Fibroblast of gingiva (primary cell): ENCODE measurements around the gene OSMR.

Experiments
- DNase-seq: peaks from one replicate; pipeline ENCODE4 v3.0.0-alpha.2; 2011; ENCODE audit warnings: low read depth

Gene OSMR

DNA sequence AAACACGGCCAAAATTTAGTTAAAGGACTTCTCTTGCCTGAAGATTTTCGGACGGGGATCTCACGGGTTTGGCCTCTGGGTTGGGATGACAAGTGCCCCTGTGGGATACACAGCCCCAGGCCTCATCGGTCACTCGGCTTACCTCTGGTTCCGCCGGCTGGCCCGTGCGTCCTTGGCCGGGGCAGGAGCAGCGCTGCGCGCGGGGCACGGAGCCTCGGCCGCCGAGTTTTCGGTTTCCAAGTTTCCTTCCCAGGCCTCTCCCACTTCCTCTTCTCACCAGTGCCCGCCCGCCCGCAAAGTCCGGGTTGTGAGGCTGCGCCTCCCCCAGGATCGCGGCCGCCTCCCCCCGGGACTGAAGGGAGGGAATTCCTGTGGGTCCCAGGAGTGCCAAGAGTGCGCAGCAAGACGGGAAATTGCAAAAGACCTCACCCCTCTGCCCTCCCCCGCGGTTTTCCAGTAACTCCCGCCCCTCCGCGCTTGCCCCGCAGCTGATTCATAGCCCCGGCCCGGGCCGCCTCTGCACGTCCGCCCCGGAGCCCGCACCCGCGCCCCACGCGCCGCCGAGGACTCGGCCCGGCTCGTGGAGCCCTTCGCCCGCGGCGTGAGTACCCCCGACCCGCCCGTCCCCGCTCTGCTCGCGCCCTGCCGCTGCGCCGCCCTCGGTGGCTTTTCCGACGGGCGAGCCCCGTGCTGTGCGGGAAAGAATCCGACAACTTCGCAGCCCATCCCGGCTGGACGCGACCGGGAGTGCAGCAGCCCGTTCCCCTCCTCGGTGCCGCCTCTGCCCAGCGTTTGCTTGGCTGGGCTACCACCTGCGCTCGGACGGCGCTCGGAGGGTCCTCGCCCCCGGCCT, at the start of gene OSMR:
TSS of gene OSMR (plus strand) at position 487 of the 853 bp plus-strand sequence. CDS start 23,033 bp downstream, outside the sequence.
- DNase-seq: peak; percentile 99

DNA sequence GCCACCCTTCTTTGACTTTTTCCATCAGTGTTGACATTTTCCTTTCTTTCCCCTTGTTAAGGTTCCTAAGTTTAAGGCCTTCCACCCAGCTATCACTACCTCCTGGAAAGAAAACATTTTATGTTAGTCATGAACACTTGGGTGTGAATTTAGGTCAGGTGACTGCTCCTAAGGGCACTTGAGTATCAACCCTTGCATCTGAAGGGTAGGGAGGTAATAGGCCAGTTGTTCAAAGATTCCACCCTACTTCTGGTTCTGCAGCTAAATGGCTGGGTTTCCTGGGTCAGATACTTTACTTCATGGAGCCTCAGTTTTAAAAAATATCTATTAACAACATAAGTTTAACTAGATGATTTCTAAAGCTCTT, 49.1 kb upstream of the OSMR start:
- DNase-seq: no peak

DNA sequence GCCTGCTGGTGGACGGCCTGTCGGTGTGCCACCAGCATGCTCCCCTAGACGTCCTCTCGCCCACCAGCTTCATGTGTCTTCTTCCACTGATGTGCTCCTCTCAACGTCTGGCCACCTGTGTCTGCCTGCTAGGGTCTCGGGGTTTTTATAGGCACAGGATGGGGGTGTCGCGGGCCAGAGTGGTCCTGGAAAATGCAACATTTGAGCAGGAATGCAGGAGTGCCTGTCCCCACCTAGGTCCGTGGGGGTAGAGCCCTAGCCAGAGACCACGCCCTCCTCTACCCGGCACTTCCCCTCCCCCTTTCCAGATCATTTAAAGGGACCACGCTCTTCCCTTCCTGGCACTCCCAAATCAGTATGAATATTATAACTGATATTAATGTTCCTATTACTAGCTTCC, 48.0 kb upstream of the OSMR start:
- no peak for DNase-seq

DNA sequence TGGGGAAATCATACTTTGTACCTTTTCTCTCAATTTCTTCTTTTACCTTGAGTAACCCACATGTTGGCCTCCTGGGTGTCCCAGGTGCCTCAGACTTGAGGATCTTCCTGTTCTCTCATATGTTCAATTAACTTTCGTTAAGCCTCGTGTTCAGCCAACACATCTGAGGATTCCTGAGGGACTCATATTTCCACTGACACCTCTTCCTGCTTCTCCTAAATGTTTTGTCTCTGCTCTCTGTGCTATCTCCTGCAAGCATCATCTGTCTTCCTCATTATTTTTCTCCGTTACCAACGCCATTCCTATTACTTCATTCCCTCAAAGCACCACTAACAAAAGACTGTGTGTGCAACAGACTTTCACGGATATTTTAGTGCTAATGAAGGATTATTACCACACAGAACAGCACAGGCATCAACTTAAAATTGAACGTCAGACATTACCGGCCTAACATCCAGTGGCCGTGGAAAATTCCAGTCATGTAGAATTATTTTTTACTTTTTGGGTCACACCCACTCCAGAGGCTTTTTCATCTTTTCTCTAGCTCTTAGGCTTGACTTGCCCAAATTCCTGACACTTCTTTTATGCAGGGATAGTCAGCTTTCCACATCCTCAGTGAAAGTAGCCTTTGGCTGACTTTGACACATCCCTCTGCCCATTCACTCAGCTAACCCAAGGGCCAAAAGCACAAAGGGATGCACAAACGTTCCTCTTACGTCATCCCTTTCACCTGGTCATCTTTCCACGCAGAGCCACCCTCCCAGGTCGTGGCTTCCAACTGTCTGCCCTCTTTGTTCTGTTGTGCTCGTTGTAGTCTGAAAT, 46.0 kb upstream of the OSMR start:
- no peak for DNase-seq

DNA sequence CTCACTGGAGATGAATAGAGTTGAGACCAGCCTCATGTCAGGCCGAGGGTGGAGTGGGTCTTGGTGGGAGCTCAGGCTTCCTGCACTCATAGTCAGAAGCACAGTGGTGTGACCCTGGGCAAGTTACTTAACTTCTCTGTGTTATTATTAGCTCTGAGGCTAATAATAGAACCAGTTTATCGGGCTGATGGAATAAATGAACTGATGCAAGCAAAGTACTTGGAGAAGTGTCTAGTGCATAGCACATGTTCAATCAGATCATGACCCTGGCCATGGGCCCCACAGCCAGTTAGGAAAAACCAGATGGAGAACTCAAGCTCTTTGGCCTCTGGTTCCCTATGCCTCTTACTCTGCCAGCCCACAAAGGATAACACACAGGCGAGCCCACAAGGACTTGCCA, 45.3 kb upstream of the OSMR start:
- peak; percentile 35 for DNase-seq

DNA sequence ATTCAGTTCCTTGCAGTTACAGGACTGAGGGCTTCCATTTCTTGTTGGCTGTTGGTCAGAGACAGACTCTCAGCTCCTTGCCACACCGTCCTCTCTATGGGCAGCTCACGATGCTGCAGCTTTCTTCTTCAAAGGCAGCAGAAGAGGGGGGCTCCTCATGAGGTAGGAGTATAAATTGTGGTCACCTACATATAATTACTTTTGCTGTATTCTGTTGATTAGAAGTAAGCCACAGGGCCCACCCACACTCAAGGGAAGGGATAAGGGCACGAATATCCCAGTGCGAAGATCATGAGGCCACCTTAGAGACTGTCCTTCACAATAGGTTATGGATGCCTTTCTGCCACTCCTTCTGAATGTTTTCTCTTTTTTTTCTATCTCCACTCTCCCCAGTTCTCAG, 43.7 kb upstream of the OSMR start:
- no peak for DNase-seq

DNA sequence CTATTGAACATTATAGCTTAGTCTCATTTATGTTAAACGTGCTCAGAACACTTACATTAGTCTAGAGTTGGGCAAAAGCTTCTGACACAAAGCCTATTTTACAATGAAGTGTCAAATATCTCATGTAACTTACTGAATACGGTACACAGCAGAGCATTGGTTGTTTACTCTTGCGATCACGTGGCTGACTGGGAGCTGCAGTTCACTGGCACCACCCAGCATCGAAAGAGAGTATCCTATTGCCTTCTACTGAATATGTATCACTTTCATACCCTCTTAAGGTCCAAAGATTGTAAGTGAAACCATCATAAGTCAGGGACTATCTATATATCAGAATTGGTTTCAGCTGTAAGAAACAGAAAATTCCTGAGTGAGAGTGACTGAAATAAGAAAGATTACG, 42.6 kb upstream of the OSMR start:
- no peak for DNase-seq

DNA sequence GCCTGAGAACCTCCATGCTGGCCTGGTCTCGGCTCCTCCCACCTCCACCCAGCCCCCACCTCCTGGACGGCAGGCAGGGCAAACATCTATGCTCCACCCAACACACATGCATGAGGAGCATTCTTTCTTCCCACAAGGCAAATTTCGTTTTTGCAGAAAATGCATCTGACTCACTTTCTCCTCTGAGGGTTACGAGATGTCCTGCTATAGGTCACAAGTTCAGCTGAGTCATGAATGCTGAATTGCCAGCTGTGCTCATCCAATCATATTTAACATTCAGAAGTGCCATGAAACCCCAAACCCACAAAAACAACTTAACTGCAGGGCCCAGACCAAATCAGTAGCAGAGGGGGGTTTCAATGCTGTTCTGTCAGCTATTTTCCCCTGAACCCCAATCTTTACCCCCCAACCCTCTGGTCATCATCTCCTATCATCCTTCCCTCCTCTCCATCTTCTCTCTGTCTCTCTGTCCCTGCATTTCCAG, 39.0 kb upstream of the OSMR start:
- peak; percentile 95 for DNase-seq

DNA sequence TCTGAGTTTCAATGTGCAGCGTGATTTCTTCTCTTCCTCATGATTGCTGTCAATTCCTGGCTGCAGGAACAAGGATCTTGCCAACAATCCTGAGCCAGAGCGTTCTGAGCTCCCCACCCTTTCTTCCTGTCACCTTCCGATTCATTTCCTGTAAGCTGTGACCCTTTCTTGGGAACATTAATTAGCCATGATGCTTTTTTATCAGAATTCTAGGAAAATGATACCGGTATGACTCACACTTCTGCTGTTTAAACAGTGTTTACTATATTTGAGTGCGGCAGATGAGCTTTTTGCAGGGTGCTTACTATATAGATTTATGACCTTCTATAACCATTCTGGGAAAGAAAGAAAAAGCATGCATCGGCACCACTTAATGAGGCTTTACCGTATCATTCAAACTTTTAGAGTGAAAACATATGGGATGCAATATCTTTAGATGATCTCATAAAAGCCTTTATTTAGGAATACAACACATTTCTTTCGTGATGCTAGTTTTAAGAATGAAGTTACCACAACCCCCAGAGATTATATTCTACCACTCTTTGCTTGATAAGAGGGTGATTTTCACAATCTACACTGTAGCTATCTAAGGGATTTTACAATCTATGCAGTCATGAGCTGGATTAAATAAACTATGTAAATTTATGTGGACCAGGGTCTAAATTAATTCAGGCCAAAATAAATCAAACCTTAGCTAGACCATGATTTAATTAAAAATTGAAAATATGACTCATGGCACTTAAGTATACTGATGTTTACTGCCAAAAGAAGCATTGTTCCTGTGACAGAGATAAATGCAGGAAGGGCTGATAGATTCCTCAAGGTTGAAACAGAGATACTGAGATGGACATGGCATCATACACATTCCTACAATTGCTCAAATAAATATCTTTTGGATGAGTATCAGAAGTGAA, 38.0 kb upstream of the OSMR start:
- DNase-seq: peak; percentile 42

DNA sequence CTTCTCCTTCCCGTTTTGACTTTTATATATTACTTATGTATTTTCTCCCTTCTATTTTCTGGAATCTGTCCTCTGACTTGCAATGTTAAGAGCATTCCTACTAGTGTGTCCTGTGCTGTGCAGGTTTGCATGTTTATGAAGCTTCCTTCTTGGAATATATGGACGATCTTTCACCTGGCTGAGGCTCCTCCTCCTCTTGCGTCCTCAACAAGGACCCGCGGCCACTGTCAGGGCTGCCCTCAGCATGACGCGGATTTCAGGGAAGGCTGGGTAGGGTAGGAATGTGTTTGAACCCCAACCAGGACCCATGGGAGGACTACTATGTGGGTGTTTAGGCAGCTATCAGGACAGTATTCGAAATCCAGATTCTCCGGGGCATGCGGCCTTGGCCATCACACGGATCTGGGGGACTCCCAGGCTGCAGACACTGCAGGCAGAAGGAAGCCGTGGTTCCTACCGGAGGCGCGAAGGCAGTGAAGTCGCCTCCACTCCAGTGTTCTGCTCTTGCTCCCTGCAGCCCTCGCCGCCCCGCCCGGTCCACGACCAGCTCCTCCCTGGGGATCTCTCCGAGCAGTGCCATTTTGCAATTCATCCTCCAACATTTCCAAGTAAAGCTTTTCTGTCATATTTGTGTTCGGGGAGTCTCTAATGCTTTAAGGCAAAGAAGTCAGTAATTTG, 37.0 kb upstream of the OSMR start:
- DNase-seq: no peak

DNA sequence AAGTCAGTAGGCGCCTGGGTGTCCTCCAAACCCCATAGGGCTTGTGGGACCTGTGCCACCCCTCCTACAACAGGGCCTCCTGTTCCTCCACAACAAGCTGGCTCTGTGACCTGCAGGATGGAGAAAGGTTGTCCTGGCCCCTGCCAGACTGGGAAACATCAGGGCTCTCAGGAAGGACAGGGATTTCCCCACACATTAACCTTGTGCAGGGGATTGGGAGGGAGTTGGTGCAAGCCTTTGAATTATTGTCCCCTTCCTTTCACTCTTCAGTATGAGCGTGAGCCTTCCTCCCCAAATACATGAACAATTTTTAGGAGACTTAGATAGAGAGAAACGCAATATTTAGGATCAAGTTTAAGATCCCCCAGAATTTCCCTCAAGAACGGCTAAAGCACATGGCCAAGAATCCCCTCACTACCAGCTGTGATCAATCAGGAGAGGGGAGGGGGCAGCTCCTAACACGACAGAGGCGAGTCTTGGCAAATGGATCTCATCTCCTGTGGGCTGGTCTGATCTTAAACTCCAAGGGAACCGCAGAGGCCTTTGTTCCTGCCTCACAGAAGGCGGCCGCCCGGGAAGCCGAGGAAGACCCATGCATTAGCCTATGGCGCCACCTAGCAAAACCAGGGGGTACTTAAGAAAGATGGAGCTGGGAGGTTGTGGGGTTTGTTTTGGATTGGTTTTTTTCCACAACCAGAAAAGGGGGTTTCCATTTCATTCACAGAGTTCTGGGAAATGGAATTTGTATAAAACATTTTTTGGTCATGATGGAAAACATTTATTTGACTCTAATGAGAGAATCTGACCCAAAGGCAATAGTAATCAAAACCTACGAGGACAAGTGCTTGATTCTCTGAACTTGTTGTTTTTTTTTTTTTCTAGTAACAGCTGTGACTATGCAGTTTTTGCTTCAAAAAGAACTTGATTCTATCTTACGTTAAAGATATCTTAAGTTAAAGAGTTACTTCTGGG, 36.1 kb upstream of the OSMR start:
- DNase-seq: peak; percentile 83

DNA sequence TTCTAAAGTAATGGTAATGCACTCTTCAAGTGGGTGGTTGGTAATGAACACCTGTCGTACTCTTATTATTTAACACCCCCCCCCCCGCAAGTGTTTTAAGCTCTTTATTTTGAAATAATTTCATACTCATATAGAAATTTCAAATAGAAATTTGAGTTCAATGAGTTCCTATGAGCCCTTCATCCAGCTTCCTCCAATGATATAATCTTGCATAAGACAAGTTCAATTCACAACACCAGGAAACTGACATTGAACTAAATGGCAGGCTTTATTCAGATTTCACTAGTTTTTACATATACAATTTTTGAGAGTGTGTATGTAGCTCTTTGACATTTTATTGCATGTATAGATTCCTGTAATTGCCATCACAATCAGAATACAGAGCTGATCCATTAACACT, 30.9 kb upstream of the OSMR start:
- DNase-seq: no peak

DNA sequence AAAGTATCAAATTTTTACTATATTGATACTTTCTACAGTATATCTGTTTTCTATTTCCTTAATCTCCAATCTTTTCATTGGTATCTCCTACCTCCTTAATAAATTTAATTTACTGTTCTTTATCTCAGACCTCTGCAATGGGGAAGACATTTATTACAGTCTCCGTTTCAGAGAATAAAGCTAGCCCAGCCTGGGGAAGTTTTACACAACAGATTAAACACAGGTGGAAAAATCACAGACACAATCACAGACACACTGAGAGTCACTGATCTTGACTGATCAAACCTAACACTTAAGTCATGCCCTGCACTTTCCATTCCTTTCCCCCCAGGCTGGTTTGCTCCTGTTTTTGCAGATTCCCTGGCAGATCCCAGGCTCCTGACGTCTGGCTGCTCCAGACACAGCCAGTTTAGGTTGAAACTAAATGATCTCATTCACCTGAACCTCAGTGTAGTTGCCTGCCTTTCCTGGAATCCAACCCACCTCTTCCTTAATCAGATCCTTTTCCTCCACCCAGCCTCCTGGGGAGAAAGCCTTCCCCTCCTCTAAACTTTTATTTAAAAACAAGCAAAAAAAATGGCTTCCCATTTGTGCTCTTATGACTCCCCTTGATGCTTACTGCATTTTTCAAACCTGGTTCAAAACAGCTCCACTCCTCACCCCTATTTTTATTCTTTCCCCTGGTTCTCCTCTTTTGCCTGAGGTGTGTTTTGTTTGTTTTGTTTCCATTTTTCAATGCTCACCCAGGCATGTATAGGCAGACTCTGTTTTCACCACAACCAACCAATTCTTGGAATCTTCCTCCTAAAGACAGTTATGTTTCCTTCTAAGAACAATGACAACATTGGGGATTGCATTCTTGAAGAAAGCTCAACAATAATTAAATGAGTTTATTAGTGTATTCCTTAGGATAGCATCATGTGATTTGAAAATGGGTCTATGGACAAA, 29.5 kb upstream of the OSMR start:
- DNase-seq: no peak

DNA sequence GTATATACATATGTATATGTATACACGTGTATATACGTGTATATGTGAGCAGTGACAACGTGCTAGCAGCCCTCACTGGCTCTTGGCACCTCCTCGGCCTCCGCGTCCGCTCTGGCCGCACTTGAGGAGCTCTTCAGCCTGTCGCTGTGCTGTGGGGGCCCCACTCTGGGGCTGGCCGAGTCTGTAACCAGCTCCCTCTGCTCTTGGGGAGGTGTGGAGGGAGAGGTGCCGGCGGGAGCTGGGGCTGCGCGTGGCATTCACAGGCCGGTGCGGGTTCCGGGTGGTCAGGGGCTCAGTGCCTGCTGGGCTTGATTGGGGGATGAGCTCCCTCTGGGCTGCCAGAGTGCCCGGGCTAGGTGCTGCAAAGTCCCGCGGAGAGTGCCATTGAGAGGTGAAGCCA, 24.1 kb upstream of the OSMR start:
- no peak for DNase-seq

DNA sequence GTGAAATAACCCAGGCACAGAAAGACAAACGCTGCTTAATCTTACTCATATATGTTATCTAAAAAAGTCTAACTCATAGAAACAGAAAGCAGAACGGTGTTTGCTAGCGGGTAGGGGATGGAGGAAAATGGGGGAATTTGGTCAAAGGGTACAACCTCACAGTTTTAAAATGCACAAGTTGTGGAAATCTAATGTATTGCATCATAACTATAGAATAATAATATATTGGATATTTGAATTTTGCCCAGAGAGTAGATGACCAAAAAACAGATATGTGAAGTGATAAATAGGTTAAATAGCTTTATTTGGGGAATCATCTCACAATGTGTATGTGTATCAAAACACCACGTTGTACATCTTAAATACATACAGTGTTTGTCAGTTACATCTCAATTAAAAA, 22.3 kb upstream of the OSMR start:
- DNase-seq: no peak

DNA sequence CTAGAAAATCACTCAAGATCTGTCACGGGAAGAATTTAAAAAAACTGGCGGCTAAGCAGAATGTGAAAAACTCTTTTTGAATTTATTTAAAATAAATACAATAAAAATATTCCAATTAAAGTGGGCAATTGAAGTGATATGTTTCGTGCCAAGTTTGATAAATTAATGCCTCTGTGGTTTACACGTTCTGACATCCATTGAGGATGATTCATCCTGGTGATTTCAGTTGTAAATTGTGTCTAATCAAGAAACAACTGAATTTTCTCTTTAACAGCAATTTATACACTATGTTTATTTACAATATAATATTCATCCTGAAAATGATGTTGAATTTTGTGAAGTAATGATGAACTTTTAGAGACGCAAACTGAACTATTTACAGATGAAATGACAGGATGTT, 21.0 kb upstream of the OSMR start:
- DNase-seq: no peak

DNA sequence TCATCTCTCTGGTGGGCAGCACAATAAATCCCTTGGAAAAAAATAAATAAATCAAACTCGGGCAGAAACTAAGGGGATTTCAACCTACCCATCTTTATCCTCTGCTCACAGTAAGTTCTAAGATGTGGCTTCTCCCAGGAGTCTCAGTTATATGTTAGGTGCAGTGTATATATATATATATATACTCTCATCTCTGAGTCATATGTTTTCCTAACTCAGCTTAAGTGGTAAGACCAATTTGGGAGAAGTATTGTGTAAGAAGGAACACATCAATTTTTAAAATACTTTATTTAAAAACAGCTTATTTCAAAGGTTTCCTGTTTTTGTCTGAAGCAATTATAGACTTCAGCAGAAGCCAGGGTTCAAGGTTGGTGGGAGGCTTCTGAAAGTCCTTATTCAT, 20.3 kb upstream of the OSMR start:
- DNase-seq: no peak

DNA sequence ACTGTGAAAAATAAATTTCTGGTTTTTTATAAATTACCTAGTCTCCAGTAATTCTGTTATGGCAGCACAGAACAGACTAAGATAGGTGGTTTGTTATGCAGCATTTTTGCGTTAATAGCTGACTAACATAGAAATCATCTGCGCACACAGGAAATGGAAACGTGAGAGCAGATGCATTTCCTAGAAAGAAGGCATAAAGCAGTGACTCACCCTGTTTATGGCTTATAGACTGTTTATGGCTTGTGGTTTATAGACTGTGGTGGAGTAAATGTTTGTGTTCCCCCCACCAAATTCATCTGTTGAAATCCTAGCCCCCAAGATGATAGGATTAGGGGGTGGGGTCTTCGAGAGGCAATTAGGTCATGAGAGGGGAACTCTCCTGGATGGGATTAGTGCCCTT, 18.3 kb upstream of the OSMR start:
- DNase-seq: no peak

DNA sequence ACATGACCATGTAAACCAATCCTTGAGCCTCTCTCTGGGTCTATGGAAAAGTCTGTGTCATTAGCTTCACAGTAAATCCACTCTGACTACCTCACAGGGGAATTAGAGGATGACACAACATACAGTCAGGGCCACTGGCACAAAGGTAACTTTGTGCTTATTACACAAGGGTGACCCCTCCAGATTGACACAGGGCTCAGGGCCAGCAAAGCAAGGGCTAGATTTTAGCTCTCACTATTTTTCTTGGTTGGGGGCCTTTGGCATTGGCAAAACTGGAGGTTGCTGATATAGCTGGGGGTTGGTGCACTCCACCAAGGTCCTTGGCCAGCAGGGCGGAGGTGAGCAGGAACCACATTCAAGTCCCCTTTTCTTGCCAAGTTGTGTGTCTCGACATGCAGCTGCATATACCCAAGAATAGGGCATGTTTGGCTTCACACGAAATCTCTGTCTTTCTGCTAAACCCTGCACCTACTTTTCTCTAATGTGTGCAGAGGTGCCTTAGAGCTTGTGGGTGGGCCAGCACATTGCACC, 15.2 kb upstream of the OSMR start:
- DNase-seq: peak; percentile 67
